A673 (cell line): Measurements from ENCODE around the gene TH.

ENCODE experiments used
- CTCF ChIP-seq: fragments of 300-800, 200-600 bp; sonication (generic); conservative IDR thresholded peaks from 2 replicates; pipeline ENCODE4 v1.5.1; 2017; ENCODE audit warnings: low read depth, mild to moderate bottlenecking, antibody characterized with exemption, low read length, moderate library complexity, mixed read lengths
- EZH2 ChIP-seq: fragments of 200-600 bp; sonication (generic); IDR thresholded peaks from 2 replicates; pipeline ENCODE4 v1.6.1; 2017; ENCODE audit warnings: borderline replicate concordance, low read depth, mild to moderate bottlenecking, mixed read lengths, antibody characterized with exemption, low read length; ENCODE audit not compliant: poor library complexity, severe bottlenecking

DNA sequence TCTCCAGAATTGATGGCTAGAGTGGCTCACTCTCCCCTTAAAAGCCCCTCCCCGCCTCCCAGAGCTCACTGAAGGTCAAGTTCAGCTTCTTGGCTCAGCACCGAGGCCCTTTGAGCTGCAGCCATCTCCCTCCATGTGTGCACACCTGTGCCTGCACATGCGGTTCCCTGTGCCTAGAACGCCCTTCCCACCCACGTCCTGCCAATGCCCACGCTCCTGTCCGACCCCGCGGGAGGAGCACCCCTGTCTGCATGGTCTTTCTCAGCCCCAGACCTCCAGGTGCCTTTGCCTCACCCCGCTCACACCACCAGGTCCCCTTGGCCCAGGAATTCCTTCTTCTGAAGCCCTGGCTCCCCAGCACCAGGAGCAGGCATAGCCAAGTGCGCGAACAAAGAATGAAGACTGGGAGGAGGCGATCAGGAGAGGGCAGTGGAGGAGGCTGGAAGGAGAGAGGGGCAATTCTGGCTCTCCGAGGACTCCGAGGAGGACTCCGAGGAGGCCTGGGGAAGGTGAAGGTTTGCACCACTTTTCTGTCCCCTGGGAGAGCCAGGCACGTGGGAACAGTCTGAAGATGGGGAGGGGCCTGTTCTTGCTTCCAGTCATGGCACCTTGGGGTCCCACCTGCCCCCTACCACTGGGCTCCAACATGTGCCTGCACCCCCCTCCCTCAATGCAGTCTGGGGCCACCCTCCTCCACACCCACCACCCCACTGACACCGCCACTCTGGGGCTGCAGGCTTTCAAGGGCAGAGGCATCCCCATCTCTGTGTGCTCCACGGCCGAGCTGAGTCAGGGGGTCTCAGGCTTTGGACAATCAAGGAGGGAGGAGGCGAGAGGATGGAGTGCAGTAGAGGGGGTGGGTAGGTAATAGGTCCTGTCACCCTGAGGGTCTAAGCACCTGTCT, 50.1 kb downstream of the TH start:
- no peak for TF ChIP-seq CTCF
- TF ChIP-seq EZH2, result no peak
